Upper lobe of left lung (tissue), 4 donors: Measurements from ENCODE around the gene KLHL30.

ENCODE experiments used
- EP300 ChIP-seq, 4 donors: sonication (generic); formaldehyde crosslinking; IDR thresholded peaks; one replicate each; pipeline ENCODE4 v1.5.1; 2017; ENCODE audit warnings: antibody characterized with exemption in 4 of 4, control low read depth in 2 of 4
- POLR2A ChIP-seq, 4 donors: fragments of 450-650 bp; IDR thresholded peaks; one replicate each; pipeline ENCODE4 v1.5.1; 2016 to 2017; ENCODE audit warnings: antibody characterized with exemption in 4 of 4, mild to moderate bottlenecking in 2 of 4
- TF ChIP-seq, protein P1 (sequence below), 6 experiments: fragments of 450-650 bp in 4 of 6; fragments of 200-600 bp in 2 of 6; sonication (generic) in 2 of 6; IDR thresholded peaks; one replicate each; pipeline ENCODE4 v1.5.1; 2016 to 2019; ENCODE audit warnings: antibody characterized with exemption in 6 of 6

DNA sequence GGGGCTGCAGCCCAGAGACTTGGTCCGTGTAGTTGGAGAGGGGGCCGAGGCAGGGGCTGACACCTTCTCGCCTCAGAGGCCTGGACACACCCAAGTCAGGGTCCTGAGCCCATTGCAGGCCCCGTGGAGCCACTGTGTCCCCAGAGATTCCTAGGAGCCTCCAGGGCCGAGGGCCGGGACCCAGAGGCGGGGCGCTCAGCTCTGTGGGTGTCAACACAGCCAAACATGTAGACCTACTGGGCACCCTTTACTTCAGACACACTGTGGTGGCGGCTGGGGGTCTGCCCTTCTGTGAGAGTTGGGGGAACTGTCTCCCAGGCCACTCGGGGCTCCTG lies 38.8 kb upstream of the KLHL30 start:
- TF ChIP-seq, protein P1, sequence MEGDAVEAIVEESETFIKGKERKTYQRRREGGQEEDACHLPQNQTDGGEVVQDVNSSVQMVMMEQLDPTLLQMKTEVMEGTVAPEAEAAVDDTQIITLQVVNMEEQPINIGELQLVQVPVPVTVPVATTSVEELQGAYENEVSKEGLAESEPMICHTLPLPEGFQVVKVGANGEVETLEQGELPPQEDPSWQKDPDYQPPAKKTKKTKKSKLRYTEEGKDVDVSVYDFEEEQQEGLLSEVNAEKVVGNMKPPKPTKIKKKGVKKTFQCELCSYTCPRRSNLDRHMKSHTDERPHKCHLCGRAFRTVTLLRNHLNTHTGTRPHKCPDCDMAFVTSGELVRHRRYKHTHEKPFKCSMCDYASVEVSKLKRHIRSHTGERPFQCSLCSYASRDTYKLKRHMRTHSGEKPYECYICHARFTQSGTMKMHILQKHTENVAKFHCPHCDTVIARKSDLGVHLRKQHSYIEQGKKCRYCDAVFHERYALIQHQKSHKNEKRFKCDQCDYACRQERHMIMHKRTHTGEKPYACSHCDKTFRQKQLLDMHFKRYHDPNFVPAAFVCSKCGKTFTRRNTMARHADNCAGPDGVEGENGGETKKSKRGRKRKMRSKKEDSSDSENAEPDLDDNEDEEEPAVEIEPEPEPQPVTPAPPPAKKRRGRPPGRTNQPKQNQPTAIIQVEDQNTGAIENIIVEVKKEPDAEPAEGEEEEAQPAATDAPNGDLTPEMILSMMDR (IDR thresholded peaks at IDR 0.05) = no peak
- no peak for TF ChIP-seq POLR2A (IDR thresholded peaks at IDR 0.05)
- no peak for TF ChIP-seq EP300 (IDR thresholded peaks at IDR 0.05)
